Mesenchymal stem cell (in vitro differentiated cells and primary cell): ENCODE measurements around the gene DPP6.

Experiments used
- DNase-seq: peaks from one replicate; pipeline ENCODE4 v3.0.0-alpha.2; 2013
- H2AFZ ChIP-seq: one replicate; pipeline ENCODE4 v1.6.1; 2013; ENCODE audit warnings: low read depth, mild to moderate bottlenecking, control low read depth, inconsistent platforms, low read length, moderate library complexity
- H2AK5ac ChIP-seq: 2 replicates; pipeline ENCODE4 v1.6.1; 2013; ENCODE audit warnings: low read length, moderate library complexity, mild to moderate bottlenecking, inconsistent platforms; ENCODE audit not compliant: severe bottlenecking
- H2BK120ac ChIP-seq: one replicate; pipeline ENCODE4 v1.6.1; 2013; ENCODE audit warnings: low read depth, mild to moderate bottlenecking, inconsistent platforms, low read length, moderate library complexity
- H2BK12ac ChIP-seq, 2 experiments: one replicate each; pipeline ENCODE4 v1.6.1; 2013; ENCODE audit warnings: inconsistent platforms in 2 of 2, low read length in 2 of 2, mild to moderate bottlenecking in 2 of 2, moderate library complexity in 2 of 2, control low read depth in 1 of 2
- H2BK15ac ChIP-seq: one replicate; pipeline ENCODE4 v1.6.1; 2013; ENCODE audit warnings: mild to moderate bottlenecking, low read depth, inconsistent platforms; ENCODE audit not compliant: poor library complexity, severe bottlenecking
- H2BK5ac ChIP-seq: 2 replicates; pipeline ENCODE4 v1.6.1; 2013; ENCODE audit warnings: low read depth, mild to moderate bottlenecking, low read length, control low read depth, inconsistent platforms; ENCODE audit not compliant: poor library complexity, severe bottlenecking
- H3K14ac ChIP-seq, 2 experiments: one replicate each; pipeline ENCODE4 v1.6.1; 2013; ENCODE audit warnings: inconsistent platforms in 2 of 2, low read length in 2 of 2, control low read depth in 1 of 2, mild to moderate bottlenecking in 1 of 2, moderate library complexity in 1 of 2
- H3K18ac ChIP-seq, 2 experiments: one replicate each; pipeline ENCODE4 v1.6.1; 2013; ENCODE audit warnings: inconsistent platforms in 2 of 2, low read length in 2 of 2, control low read depth in 1 of 2, low read depth in 1 of 2, mild to moderate bottlenecking in 1 of 2
- H3K23ac ChIP-seq, 2 experiments: one replicate each; pipeline ENCODE4 v1.6.1; 2013; ENCODE audit warnings: inconsistent platforms in 2 of 2, low read length in 2 of 2, mild to moderate bottlenecking in 2 of 2, moderate library complexity in 2 of 2, control low read depth in 1 of 2
- H3K27ac ChIP-seq: 2 replicates; pipeline ENCODE4 v1.5.1; 2013; ENCODE audit warnings: mild to moderate bottlenecking, moderate library complexity, low read length, control low read depth, inconsistent platforms; ENCODE audit not compliant: poor library complexity, severe bottlenecking
- H3K27me3 ChIP-seq, 2 experiments: 2 replicates each; pipeline versions ENCODE4 v1.6.1 to v1.7.0; 2013; ENCODE audit warnings: low read length in 2 of 2, mild to moderate bottlenecking in 2 of 2, moderate library complexity in 2 of 2, control low read depth in 1 of 2, inconsistent platforms in 1 of 2; ENCODE audit not compliant: control insufficient read depth in 1 of 2, insufficient read depth in 1 of 2
- H3K36me3 ChIP-seq, 2 experiments: 2 replicates each; pipeline versions ENCODE4 v1.6.1 to v1.7.0; 2013; ENCODE audit warnings: low read length in 2 of 2, control low read depth in 1 of 2, inconsistent platforms in 1 of 2, low read depth in 1 of 2, mild to moderate bottlenecking in 1 of 2; ENCODE audit not compliant: insufficient read depth in 2 of 2, control insufficient read depth in 1 of 2
- H3K4ac ChIP-seq, 2 experiments: one replicate each; pipeline ENCODE4 v1.6.1; 2013; ENCODE audit warnings: inconsistent platforms in 2 of 2, low read length in 2 of 2, mild to moderate bottlenecking in 2 of 2, moderate library complexity in 2 of 2, control low read depth in 1 of 2, low read depth in 1 of 2
- H3K4me1 ChIP-seq: 2 replicates; pipeline ENCODE4 v1.6.1; 2013; ENCODE audit warnings: low read depth, low read length, control low read depth; ENCODE audit not compliant: control insufficient read depth, insufficient read depth
- H3K4me2 ChIP-seq: 2 replicates; pipeline ENCODE4 v1.6.1; 2013; ENCODE audit warnings: low read length, mild to moderate bottlenecking, inconsistent platforms; ENCODE audit not compliant: poor library complexity, severe bottlenecking
- H3K4me3 ChIP-seq, 2 experiments: 2 replicates each; pipeline versions ENCODE4 v1.5.1 to v1.7.0; 2013; ENCODE audit warnings: low read length in 2 of 2, mild to moderate bottlenecking in 2 of 2, control low read depth in 1 of 2, low read depth in 1 of 2; ENCODE audit not compliant: insufficient read depth in 1 of 2
- H3K79me1 ChIP-seq: replicated peaks from 2 replicates; pipeline ENCODE4 v1.6.1; 2013; ENCODE audit warnings: mild to moderate bottlenecking, control low read depth, low read length, inconsistent platforms; ENCODE audit not compliant: poor library complexity, severe bottlenecking
- H3K9ac ChIP-seq: 2 replicates; pipeline ENCODE4 v1.7.0; 2013; ENCODE audit warnings: mild to moderate bottlenecking, low read length, moderate library complexity
- H3K9me3 ChIP-seq: 2 replicates; pipeline ENCODE4 v1.7.0; 2013; ENCODE audit warnings: mild to moderate bottlenecking, low read length; ENCODE audit not compliant: control insufficient read depth
- H4K8ac ChIP-seq: one replicate; pipeline ENCODE4 v1.6.1; 2013; ENCODE audit warnings: inconsistent platforms, mild to moderate bottlenecking, low read length, moderate library complexity
- H4K91ac ChIP-seq: one replicate; pipeline ENCODE4 v1.6.1; 2013; ENCODE audit warnings: mild to moderate bottlenecking, low read length, inconsistent platforms
- WGBS: methylation state at CpG from one replicate; pipeline ENCODE4 v1.1.7; 2013; ENCODE audit warnings: mixed read lengths; 5-methylcytosine and 5-hydroxymethylcytosine counted together

Gene DPP6

DNA sequence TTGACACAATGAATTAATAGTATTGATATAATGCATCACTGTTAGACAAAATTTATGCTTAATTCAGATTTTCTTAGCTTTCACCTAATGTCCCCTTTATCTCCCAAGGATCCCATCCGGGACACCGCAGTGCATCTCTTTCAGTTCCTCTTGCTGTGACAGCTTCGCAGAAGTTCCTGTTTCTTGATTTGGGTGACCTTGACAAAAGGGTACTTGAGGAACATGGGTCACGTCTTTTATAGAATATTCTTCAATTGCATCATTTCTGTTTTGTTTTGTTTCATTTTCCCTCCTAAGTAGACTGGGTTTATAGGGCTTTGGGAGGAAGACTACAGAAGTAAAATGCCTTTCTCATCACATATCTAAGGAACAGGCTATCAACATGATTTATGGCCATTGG is 453.2 kb downstream of the DPP6 start:
- no peak for DNase-seq
- no peaks in the 10 kb centered on the region for H3K36me3 ChIP-seq
- WGBS: 93% methylated on average over 2 of the region's 4 CpGs

GRCh38 chr7:154509192-154509591 is 457.0 kb downstream of the DPP6 start:
- H3K4me2 ChIP-seq: no peak overlapping the region
- H2BK15ac ChIP-seq: no peak overlapping the region
- H3K23ac ChIP-seq: no peak overlapping the region
- peaks cover 8% of the 10 kb centered on the region for H3K9me3 ChIP-seq
- no peak overlapping the region for H2BK120ac ChIP-seq
- H2AK5ac ChIP-seq: no peak overlapping the region
- H3K9ac ChIP-seq: no peak overlapping the region
- no peak overlapping the region for H4K8ac ChIP-seq
- DNase-seq: no peak
- H3K27ac ChIP-seq: no peak overlapping the region
- H2BK5ac ChIP-seq: no peak overlapping the region
- WGBS: no CpG with 5 or more reads among the region's 3 CpGs
- H4K91ac ChIP-seq: no peak overlapping the region
- H2AFZ ChIP-seq: no peak overlapping the region
- H3K4ac ChIP-seq: no peak overlapping the region
- H3K4me3 ChIP-seq: no peak overlapping the region
- no peaks in the 10 kb centered on the region for H3K27me3 ChIP-seq
- no peak overlapping the region for H3K18ac ChIP-seq
- no peaks in the 10 kb centered on the region for H3K79me1 ChIP-seq
- no peaks in the 10 kb centered on the region for H3K4me1 ChIP-seq
- no peak overlapping the region for H2BK12ac ChIP-seq
- H3K14ac ChIP-seq: no peak overlapping the region
- no peaks in the 10 kb centered on the region for H3K36me3 ChIP-seq

More for the DNA sequence above, 453.2 kb downstream of the DPP6 start:
- H3K9ac ChIP-seq: no peak overlapping the region
- H2AK5ac ChIP-seq: no peak overlapping the region
- no peak overlapping the region for H3K27ac ChIP-seq
- no peak overlapping the region for H4K91ac ChIP-seq
- no peaks in the 10 kb centered on the region for H3K4me1 ChIP-seq
- no peak overlapping the region for H2BK15ac ChIP-seq
- no peak overlapping the region for H3K18ac ChIP-seq
- no peak overlapping the region for H2AFZ ChIP-seq
- no peaks in the 10 kb centered on the region for H3K79me1 ChIP-seq
- H3K27me3 ChIP-seq: no peaks in the 10 kb centered on the region
- H3K14ac ChIP-seq: no peak overlapping the region
- no peak overlapping the region for H2BK5ac ChIP-seq
- no peak overlapping the region for H3K4me2 ChIP-seq
- no peak overlapping the region for H3K4ac ChIP-seq
- no peak overlapping the region for H2BK12ac ChIP-seq
- H3K4me3 ChIP-seq: no peak overlapping the region
- H3K23ac ChIP-seq: no peak overlapping the region
- no peak overlapping the region for H2BK120ac ChIP-seq
- H3K9me3 ChIP-seq: peaks cover 8% of the 10 kb centered on the region
- H4K8ac ChIP-seq: no peak overlapping the region

- peaks cover 11% of the 10 kb centered on the region for H3K9me3 ChIP-seq
- no peak overlapping the region for H3K27ac ChIP-seq
- H3K4ac ChIP-seq: no peak overlapping the region
- no peaks in the 10 kb centered on the region for H3K4me1 ChIP-seq
- H3K4me3 ChIP-seq: no peak overlapping the region
- no peak overlapping the region for H4K91ac ChIP-seq
- no peak overlapping the region for H2BK120ac ChIP-seq
- no peaks in the 10 kb centered on the region for H3K27me3 ChIP-seq
- H2BK12ac ChIP-seq: no peak overlapping the region
- no peak overlapping the region for H3K18ac ChIP-seq
- H2BK5ac ChIP-seq: no peak overlapping the region
- no peak overlapping the region for H4K8ac ChIP-seq
- no peak overlapping the region for H3K4me2 ChIP-seq
- no peak overlapping the region for H2AK5ac ChIP-seq
- no peaks in the 10 kb centered on the region for H3K36me3 ChIP-seq
- H3K14ac ChIP-seq: no peak overlapping the region
- H2AFZ ChIP-seq: no peak overlapping the region
- H3K9ac ChIP-seq: no peak overlapping the region
- no peak overlapping the region for H2BK15ac ChIP-seq
- no peak overlapping the region for H3K23ac ChIP-seq
- DNase-seq: no peak
- WGBS: no CpG with 5 or more reads among the region's 7 CpGs
- no peaks in the 10 kb centered on the region for H3K79me1 ChIP-seq
Measured at GRCh38 chr7:154512121-154512833, 460.1 kb downstream of the DPP6 start.

DNA sequence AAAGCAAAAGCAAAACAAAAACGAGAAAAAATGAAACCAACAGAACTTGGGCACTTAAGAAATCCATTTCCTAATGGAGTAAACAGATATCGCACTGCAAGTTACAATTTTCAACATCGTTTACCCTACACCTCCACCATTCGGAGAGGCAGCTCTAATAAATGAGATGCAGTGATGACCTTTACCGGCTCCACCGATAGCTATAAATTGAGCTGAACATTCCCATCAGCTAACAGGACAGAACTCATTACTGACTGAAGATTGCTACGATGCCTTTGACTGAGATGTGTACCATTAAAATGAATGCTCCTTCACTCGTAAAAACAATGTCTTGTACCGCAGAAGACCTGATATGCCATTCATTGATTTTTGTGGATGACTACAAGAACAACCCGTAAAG is 465.6 kb downstream of the DPP6 start:
- Histone ChIP-seq H3K4me3 (no peak overlapping the region), H3K36me3 (no peaks in the 10 kb centered on the region), H3K79me1 (no peaks in the 10 kb centered on the region), H2BK15ac (no peak overlapping the region), H3K9me3 (peaks cover 13% of the 10 kb centered on the region), H2BK120ac (no peak overlapping the region), H3K4ac (no peak overlapping the region), H2AFZ (no peak overlapping the region), H4K8ac (no peak overlapping the region), H3K4me2 (no peak overlapping the region), H4K91ac (no peak overlapping the region), H3K23ac (no peak overlapping the region), H2BK5ac (no peak overlapping the region), H2AK5ac (no peak overlapping the region), H3K18ac (no peak overlapping the region), H3K9ac (no peak overlapping the region), H3K27me3 (no peaks in the 10 kb centered on the region), H3K27ac (no peak overlapping the region), H2BK12ac (no peak overlapping the region), H3K14ac (no peak overlapping the region), H3K4me1 (no peaks in the 10 kb centered on the region)
- WGBS: 79% methylated on average over 10 of the region's 10 CpGs
- no peak for DNase-seq
